VCaP (cell line): ENCODE results near the gene LIPG.
A peak's percentile ranks its signal among the peaks of the same experiment; 100 is the strongest.
"Not testable (repeated sequence)": the region's sequence is repeated elsewhere in the genome, so short reads cannot be mapped to it uniquely, and the experiment has no call there.

ENCODE experiments used
- H3K27ac ChIP-seq: fragments of 450-650 bp; 2 replicates; pipeline ENCODE4 v1.5.1; 2017
- TF ChIP-seq, protein P1 (sequence below): fragments of 450-650 bp; conservative IDR thresholded peaks from 2 replicates; pipeline ENCODE4 v1.5.1; 2017; ENCODE audit warnings: mild to moderate bottlenecking, moderate library complexity

LIPG gene

DNA sequence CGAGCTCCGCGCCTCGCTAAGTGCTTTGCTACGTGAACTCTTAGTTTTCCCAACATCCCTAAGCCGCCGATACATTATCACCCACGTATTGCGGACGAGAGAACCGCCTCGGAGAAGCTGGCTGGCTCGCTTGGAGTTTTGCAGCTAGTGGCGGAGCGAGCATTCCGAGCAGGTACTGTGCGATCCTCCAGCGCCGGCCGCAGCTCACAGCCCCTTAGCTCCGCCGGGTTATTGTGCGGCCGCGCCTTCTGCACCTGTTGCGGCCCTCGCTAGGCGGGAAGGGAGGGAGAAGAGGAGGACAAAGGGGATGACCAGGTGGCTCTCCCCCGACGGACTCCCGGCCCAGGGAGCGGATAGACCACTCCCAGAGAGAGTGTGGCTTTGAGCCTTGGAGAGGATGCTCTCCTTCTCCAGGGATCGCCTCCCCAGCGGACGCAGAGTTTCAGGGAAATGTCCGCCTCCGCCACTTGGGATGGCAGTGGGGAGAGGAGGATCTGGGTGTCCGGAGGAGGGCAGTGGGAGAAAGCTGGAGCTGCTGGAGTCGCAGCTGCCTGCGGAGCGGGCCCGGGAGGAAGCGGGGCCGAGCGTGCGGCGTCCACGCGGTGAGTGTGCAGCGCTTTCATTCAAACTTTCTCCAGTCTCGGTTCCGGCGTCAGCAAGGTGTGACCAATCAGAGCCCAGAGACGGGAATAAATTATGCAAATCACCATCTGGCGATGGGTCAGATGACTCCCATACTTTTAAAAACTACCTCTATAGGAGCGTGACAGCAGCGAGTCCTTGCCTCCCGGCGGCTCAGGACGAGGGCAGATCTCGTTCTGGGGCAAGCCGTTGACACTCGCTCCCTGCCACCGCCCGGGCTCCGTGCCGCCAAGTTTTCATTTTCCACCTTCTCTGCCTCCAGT lies at the start of gene LIPG:
Gene LIPG (plus strand): TSS at position 769 of the 905 bp plus-strand sequence. CDS start 252 bp downstream, outside the sequence.
- TF ChIP-seq, protein P1, sequence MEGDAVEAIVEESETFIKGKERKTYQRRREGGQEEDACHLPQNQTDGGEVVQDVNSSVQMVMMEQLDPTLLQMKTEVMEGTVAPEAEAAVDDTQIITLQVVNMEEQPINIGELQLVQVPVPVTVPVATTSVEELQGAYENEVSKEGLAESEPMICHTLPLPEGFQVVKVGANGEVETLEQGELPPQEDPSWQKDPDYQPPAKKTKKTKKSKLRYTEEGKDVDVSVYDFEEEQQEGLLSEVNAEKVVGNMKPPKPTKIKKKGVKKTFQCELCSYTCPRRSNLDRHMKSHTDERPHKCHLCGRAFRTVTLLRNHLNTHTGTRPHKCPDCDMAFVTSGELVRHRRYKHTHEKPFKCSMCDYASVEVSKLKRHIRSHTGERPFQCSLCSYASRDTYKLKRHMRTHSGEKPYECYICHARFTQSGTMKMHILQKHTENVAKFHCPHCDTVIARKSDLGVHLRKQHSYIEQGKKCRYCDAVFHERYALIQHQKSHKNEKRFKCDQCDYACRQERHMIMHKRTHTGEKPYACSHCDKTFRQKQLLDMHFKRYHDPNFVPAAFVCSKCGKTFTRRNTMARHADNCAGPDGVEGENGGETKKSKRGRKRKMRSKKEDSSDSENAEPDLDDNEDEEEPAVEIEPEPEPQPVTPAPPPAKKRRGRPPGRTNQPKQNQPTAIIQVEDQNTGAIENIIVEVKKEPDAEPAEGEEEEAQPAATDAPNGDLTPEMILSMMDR = no peak
- H3K27ac ChIP-seq = peak within 1 kb of the TSS; percentile 86

DNA sequence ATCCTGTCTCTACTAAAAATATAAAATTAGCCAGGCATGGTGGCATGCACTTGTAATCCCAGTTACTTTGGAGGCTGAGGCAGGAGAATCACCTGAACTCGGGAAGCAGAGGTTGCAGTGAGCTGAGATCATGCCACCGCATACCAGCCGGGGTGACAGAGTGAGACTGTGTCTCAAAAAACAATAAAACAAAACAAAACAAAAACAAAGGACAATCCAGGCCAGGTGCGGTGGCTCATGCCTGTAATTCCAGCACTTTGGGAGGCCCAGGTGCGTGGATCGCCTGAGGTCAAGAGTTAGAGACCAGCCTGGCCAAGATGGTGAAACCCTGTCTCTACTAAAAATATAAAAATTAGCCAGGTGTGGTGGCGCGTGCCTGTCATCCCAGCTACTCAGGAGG lies 49.0 kb upstream of the LIPG start:
- H3K27ac ChIP-seq = not testable (repeated sequence)

DNA sequence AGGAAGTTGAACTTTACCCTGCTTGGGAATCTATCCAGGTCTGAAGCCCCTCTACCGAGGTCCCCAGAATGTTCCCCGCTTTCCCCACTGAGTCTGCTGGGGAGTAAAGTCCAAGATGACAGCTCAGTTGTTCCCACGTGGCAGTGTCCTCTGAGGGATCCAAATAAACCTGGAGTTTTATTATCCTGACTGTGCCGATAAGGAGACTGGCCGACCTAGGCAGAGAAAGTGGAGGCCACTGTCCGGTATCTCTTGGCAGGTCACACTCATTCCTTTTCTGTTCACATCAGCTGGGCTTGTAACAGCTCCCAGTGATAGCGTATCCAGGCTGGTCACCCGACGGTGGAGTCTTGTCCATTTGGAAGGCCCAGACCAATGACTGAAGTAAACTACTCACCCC lies 47.3 kb upstream of the LIPG start:
- TF ChIP-seq, protein P1 = no peak
- no peak overlapping the region for H3K27ac ChIP-seq

DNA sequence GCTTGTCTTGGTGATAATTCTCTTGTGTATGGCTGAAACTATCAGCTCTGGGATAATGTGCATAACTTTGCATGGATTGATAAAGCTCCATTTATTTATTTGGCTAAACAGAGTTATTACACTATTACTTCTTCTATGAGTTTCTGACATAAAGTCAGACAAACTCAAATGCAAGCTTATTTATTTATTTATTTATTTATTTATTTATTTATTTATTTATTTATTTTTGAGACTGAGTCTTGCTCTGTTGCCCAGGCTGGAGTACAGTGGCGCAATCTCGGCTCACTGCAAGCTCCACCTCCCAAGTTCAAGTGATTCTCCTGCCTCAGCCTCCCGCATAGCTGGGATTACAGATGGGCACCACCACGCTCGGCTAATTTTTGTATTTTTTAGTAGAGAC lies 46.9 kb upstream of the LIPG start:
- not testable (repeated sequence) for H3K27ac ChIP-seq

DNA sequence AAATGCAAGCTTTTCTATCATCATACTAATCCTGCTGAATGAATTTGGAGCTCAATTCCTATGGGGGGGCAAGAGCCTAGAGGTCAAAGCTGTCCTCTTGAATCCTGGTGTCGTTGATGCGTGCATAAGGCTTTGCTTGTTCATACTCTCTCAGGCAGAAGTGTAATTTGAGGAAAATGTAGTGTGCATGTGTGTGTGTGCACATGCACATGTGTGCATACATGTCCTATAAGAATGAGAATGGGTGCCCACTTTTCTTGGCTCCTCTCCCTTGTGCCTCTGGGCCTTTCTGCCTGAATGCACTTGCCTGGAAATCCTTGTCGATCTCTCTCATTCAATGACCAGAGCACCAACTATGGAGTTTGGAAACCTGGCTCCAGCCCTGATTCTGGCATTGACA lies 46.3 kb upstream of the LIPG start:
- TF ChIP-seq, protein P1 = no peak

DNA sequence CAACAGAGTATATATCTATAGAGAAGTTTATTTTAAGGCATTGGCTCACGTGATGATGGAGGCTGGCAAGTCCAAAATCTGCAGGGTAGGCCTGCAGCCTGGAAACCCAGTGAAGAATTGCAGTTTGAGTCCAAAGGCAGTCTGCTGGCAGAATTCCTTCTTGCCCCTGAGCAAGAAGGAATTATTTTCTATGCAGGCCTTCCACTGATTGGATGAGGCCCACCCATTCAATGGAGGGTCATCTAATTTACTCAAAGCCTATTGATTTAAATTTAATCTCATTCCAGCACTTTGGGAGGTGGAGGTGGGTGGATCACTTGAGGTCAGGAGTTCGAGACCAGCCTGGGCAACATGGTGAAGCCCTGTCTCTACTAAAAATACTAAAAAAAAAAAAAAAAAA lies 44.4 kb upstream of the LIPG start:
- TF ChIP-seq, protein P1 = no peak
- no peak overlapping the region for H3K27ac ChIP-seq

More for the DNA sequence above, 46.3 kb upstream of the LIPG start:
- no peak overlapping the region for H3K27ac ChIP-seq

DNA sequence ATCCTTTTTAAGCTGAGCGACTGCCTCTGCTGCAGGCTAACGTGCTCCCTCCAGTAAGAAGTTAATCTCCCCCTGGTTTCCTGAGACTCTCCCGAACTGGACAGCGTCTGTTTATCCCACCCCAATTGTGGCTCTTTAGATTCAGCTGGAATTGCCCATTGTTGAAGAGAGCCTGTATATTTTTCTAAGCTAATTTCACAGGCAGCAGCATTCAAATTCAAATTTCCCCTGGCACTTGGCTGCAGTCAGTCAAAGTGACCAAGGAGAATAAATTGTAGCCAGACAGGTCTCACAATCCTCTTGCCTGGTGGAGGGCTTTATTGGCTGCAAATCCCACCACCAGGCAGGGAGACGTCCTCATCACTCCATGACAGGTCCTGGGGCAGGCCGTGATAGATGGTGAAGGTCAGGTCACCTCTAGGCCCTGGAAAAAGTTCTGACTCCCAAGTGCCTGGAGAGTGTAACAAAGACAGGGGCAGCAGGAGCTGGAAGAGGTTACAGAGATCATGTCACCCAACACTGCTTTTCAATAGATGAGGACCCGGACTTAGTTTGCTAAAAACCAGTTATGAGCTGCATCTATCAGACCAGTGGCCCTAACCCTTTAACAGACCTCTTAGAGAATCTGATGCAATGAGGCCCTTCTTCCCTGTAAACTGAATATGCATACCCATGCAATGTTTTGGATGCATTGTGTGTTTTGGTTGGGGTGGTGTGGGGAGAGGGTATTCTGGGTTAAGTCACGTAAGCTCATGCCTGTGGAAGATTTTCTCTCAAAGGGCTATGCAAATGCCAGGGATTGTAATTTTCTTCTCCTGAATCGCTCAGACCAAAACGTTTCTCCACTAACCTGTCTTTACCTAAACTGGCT lies 42.5 kb upstream of the LIPG start:
- TF ChIP-seq, protein P1 = no peak
- H3K27ac ChIP-seq = no peak overlapping the region

DNA sequence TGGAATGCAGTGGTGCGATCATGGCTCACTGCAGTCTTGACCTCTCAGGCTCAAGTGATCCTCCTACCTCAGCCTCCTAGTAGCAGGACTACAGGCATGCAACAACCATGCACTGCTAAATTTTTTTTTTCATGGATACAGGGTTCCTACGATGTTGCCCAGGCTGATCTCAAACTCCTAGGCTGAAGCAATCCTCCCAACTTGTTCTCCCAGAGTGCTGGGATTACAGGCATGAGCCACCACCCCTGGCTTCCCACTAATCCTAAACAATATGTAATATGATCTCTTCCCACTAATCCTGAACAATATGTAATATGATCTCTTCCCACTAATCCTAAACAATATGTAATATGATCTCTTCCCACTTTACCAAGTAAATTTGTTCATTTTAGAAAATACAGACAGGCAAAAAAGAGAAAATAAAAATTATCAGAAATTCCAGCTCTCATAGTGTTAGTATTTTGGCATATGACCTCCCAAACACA lies 41.2 kb upstream of the LIPG start:
- TF ChIP-seq, protein P1 = no peak
- H3K27ac ChIP-seq = no peak overlapping the region
